Stimulated activated CD4-positive, alpha-beta T cell treated with anti-CD3 and anti-CD28 coated beads, Interleukin-2, amount 100 ng/mL, for 48 hours (primary cell): ENCODE data around the gene PRTFDC1.
A peak's percentile ranks its signal among the peaks of the same experiment; 100 is the strongest.
"Not testable (repeated sequence)": the region's sequence is repeated elsewhere in the genome, so short reads cannot be mapped to it uniquely, and the experiment has no call there.

Experiments used
- DNase-seq, 2 donors: peaks; one replicate each; pipeline ENCODE4 v3.0.0-alpha.2; 2020

PRTFDC1 gene

GRCh38 chr10:24952143-24952706 lies at the start of gene PRTFDC1:
PRTFDC1 (minus strand) TSS chr10:24952606; CDS start chr10:24952575, 31 bp downstream.
- peak in 1 of 2 donors; percentile 14 for DNase-seq

GRCh38 chr10:24998044-24998443 lies 45.6 kb upstream of the PRTFDC1 start:
- DNase-seq: no peak

- DNase-seq: no peak
Measured at GRCh38 chr10:24995072-24995471, 42.7 kb upstream of the PRTFDC1 start.

GRCh38 chr10:24993237-24993958 lies 41.0 kb upstream of the PRTFDC1 start:
- no peak for DNase-seq

GRCh38 chr10:24992512-24993133 lies 40.2 kb upstream of the PRTFDC1 start:
- no peak for DNase-seq

GRCh38 chr10:24991298-24991697 lies 38.9 kb upstream of the PRTFDC1 start:
- no peak for DNase-seq

- no peak for DNase-seq
Measured at GRCh38 chr10:24989867-24990266, 37.5 kb upstream of the PRTFDC1 start.

- DNase-seq: no peak
Measured at GRCh38 chr10:24988831-24989640, 36.6 kb upstream of the PRTFDC1 start.

GRCh38 chr10:24984906-24985305 lies 32.5 kb upstream of the PRTFDC1 start:
- no peak for DNase-seq

- no peak for DNase-seq
Measured at GRCh38 chr10:24983946-24984345, 31.5 kb upstream of the PRTFDC1 start.

GRCh38 chr10:24983130-24983529 lies 30.7 kb upstream of the PRTFDC1 start:
- DNase-seq: no peak

GRCh38 chr10:24982319-24983112 lies 30.1 kb upstream of the PRTFDC1 start:
- DNase-seq: no peak

- no peak for DNase-seq
Measured at GRCh38 chr10:24981161-24981710, 28.8 kb upstream of the PRTFDC1 start.

- DNase-seq: no peak
Measured at GRCh38 chr10:24979685-24980084, 27.3 kb upstream of the PRTFDC1 start.

GRCh38 chr10:24974976-24975375 lies 22.6 kb upstream of the PRTFDC1 start:
- no peak for DNase-seq

- DNase-seq: no peak
Measured at GRCh38 chr10:24973163-24973562, 20.8 kb upstream of the PRTFDC1 start.

- DNase-seq: no peak
Measured at GRCh38 chr10:24971374-24971773, 19.0 kb upstream of the PRTFDC1 start.

GRCh38 chr10:24969841-24970281 lies 17.5 kb upstream of the PRTFDC1 start:
- no peak for DNase-seq

GRCh38 chr10:24968951-24969350 lies 16.5 kb upstream of the PRTFDC1 start:
- not testable (repeated sequence) for DNase-seq

- no peak for DNase-seq
Measured at GRCh38 chr10:24968349-24968748, 15.9 kb upstream of the PRTFDC1 start.

GRCh38 chr10:24966962-24967481 lies 14.6 kb upstream of the PRTFDC1 start:
- DNase-seq: no peak

- DNase-seq: no peak
Measured at GRCh38 chr10:24965051-24965450, 12.6 kb upstream of the PRTFDC1 start.
